HG03575 (cell line): ENCODE measurements around the gene TEKTIP1.
"Not testable (repeated sequence)": the region's sequence is repeated elsewhere in the genome, so short reads cannot be mapped to it uniquely, and the experiment has no call there.

ENCODE experiments used
- ATAC-seq: cut with Tn5 transposase; IDR thresholded peaks from one replicate; pipeline ENCODE4 v1.9.1; 2021; ENCODE audit not compliant: unreplicated experiment, insufficient number of reproducible peaks, low FRiP score; ENCODE audit errors: extremely low read depth

Gene TEKTIP1

GRCh38 chr19:3506384-3507340 is 32.3 kb upstream of the TEKTIP1 start:
- no peak for ATAC-seq

GRCh38 chr19:3507371-3508120 is 31.4 kb upstream of the TEKTIP1 start:
- no peak for ATAC-seq

DNA sequence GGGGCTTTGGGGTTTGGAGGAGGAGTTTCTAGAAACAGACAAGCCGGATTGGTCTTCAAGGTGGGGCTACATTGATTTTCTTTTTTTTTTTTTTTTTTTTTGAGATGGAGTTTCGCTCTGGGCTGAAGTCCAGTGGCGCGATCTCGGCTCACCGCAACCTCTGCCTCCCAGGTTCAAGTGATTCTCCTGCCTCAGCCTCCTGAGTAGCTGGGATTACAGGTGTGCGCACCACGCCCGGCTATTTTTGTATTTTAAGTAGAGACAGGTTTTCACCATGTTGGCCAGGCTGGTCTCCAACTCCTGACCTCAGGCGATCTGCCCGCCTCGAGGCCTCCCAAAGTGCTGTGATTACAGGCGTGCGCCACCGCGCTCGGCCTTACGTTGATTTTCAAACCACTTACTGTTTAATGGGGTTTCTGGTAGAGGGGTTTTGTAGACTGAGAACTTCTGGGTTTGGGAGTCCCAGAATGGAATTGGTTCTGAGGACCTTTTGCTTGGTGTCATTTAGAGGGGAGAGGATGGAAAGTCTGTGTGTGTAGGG is 30.8 kb upstream of the TEKTIP1 start:
- not testable (repeated sequence) for ATAC-seq

DNA sequence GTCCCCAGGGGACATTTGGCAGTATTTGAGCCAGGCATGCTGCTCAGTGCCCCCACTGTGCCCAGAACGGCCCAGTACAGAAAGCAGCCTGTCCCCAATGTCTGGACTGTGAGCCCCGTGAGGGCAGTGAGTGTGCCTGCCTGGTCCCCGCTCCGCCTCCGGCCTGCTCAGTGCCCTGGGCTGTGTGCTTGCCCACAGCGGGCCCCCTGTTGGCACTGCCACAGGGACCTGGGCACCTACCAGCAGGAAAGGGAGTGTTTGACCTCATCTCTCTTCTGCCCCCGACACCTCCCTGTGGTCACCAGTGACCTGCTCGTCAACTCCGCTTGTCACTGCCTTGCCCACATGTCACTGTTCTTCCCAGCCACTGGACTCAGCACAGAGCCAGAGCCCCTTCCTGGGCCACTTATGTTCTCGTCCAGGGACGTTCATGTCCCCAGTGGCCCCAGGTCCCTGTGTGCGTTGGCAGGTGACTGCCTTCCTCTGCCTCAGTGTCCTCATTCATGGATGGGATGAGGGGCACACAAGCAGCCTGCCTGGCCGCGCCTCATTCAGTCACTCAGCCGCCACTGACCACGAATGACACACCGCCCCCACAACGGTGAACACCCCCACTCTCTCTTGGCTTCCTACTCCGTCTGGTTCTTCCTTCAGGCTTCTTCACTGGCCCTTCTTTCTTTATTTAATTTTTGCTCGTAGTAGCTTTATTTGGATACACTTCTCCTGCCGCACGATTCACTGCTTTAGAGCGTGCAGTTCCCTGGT is 30.0 kb upstream of the TEKTIP1 start:
- ATAC-seq, result no peak

DNA sequence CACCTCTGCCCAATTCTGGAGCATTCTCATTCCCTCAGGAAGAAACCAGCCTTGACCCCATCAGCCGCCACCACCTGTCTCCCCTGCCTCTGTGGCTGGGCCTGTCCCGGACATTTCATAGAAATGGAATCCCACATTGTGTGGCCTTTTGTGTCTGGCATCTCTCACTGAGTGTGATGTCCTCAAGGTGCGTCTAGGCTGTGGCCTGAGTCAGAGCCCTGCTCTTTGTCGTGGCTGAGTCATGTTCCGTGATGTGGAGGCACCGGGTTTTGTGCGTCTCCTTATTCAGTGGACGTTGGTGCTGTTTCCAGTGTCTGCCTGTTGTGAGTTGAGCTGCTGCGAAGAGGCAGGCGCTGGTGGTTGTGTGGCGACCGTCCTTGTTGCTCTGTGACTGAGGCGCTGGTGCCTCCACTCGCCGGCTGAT is 29.4 kb upstream of the TEKTIP1 start:
- ATAC-seq, result no peak

GRCh38 chr19:3510727-3511126 is 28.2 kb upstream of the TEKTIP1 start:
- no peak for ATAC-seq

DNA sequence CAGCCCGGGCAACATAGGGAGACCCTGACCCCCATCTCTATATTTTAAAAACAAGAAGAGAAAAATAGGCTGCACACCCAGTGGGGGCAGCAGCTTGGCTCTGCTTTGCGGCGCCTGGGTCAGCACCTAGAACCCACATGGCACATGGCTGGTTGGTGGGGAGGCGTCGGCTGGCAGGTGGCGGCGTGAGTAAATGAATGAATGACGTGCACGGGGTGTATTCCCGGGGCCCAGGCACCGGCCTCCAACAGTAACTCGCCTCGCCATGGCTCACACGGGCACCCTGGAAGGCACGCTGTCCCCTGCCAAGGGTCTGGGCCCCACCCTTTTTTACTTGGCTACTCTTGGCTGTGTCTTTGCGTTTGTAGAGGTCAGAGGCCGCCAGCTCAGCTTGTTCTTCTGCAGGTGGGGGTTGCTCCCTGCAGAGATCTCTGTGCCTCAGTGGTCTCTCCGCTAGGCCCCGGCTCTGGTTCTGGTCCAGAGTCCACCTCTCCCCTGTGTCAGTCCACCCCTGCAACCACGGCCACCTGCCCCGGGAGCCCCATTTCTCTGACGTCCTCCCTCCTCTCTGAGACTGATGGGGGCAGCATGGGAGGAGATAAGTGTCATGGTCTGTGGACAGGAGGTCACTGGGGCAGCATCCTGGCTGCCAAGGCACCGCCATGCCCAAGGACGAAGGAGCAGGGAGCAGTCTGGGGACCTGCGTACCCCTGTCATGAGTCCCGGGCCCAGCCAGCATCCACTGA is 27.3 kb upstream of the TEKTIP1 start:
- no peak for ATAC-seq

DNA sequence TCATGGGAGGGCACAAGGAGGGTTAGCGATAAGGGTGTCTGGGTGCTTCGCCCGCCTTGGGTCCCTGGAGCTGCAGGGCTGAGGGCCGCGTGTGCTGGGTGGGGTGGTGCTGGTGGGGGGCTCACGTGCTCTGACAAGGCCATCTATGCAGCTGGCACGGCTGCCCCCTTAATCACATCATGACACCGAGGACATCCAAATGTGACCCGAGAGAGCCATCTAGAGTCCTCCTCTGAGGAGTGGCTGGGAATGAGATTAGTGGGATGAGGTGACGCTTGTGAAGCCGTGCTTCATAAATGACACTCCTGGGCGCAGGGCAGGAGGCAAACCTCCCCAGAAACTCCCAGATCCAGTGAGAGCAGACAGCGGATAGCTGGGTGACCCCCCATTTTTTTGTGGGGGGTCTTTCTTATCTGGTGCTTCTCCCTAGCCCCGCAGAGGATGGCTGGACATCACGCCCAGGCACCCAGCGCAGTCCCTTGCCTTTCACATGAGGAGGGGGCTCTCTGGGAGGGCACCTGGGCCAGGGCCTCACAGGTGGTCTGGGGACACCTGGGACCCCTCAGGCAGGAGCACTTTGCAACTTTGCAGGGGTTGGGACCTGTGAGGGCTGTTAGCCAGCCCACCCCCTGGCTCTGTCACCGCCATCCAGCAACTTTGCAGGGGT is 26.3 kb upstream of the TEKTIP1 start:
- ATAC-seq, result no peak

DNA sequence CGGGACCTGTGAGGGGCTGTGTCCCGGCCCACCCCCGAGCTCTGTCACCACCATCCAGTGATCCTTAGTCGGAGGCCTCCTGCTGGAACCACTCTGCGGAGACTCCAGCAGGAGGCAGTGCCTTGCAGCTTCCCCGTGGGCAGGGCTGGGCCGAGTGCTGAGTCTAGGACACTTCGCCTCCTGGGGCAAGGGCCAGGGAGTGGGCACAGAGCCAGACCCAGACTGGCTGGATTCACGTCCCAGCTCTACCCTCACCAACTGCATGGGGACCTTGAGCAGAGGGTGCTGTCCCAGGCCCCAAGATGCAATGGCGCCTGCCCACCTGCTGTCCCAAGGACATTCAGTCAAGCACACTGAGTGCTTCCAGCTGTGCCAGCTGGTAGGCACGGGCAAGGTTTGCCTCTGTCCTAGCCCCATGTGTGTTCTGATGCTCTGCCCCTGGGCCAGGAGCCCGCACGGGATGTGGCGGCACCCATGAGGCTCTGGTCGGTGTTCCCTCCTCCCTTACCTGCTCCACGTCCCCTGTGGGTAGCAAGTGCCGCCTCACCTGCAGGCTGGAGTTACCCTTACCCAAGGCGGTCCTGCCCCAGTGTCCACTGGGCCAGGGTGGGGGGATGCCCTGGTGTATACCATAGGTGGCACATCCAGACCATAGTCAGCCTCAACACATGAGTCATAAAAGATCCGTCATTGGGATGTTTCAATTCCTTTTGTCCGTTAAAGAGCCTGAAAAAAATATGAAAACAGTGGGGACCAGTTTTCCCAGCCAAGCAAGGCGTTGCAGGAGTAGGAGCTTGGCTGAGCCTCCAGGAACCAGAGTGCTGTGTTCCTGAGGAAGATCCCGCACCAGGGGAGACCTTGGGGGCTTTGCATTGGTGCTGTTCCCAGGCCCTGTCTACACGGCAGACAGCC is 25.5 kb upstream of the TEKTIP1 start:
- no peak for ATAC-seq

DNA sequence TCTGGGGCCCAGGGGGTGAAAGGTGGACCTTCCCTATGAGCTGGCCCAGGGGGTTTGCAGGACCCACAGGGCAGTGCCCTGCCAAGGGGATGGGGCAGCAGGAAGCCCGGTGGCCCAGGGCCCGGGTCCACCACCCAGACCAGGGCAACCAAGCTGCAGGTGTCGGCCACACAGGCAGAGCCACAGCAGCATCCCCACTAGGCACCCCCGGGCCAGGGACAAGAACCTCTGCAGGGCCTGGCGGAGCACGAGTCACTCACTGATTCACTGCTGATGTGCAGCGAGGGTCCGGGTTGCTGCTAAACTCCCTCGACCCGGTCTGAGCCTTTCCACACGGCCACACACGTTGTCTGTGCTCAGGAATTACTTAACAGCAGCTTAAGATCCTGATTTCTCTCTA is 24.0 kb upstream of the TEKTIP1 start:
- no peak for ATAC-seq

DNA sequence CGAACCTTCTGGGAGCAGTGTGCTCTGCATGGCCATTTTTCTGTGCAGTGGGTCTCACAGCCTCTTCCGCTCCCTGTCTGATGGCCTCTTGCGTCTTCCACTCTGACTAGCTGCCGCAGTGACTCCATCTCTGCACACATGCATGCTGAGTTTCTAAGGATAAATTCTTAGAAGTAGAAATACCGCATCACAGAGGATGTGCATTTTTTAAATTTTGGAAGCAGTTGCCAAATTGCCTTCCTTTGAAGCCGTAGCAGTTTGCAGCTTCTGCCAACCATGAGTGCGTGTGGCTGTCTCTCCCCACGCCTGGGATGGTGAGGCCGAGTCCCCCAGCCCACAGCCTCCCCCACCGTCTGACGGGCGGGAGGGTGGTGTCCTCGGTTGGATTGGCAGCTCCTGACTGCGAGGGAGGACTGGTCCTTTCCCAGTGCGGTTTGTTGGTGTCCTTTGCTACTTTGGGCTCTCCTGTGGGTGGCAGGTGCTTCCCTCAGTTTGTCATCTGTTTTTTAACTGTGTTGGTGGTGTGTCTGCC is 23.0 kb upstream of the TEKTIP1 start:
- no peak for ATAC-seq

DNA sequence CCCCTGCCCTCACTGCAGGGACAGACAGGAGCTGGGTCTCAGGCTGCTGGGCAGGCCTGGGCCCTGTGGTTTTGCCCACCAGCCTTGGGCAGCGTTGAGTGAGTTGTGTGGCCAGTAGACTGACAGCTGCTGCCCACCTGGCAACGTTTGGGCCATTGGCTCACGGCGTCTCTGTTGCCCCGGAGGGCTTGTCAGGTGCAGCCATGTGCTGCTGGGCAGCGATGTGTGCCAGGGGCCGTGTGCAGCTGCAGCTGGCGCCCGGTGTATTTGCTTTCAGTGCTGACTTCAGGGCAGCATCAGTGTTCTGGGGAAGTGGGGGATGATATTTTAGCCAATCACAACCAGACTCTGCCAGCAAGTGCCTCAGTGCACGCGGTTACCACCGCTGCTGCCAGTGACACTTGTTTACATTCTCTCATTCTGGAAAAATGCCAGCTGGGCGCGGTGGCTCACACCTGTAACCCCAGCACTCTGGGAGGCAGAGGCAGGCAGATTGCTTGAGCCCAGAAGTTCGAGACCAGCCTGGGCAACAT is 22.2 kb upstream of the TEKTIP1 start:
- ATAC-seq, result no peak

GRCh38 chr19:3517638-3518037 is 21.3 kb upstream of the TEKTIP1 start:
- no peak for ATAC-seq

- no peak for ATAC-seq
Observed at GRCh38 chr19:3518255-3518654, 20.7 kb upstream of the TEKTIP1 start.

GRCh38 chr19:3518659-3519058 is 20.3 kb upstream of the TEKTIP1 start:
- no peak for ATAC-seq

- no peak for ATAC-seq
Observed at GRCh38 chr19:3519126-3519525, 19.8 kb upstream of the TEKTIP1 start.
